ENCODE results near the gene MED27.
"Not testable (repeated sequence)": the region's sequence is repeated elsewhere in the genome, so short reads cannot be mapped to it uniquely, and the experiment has no call there.

The MED27 gene

DNA sequence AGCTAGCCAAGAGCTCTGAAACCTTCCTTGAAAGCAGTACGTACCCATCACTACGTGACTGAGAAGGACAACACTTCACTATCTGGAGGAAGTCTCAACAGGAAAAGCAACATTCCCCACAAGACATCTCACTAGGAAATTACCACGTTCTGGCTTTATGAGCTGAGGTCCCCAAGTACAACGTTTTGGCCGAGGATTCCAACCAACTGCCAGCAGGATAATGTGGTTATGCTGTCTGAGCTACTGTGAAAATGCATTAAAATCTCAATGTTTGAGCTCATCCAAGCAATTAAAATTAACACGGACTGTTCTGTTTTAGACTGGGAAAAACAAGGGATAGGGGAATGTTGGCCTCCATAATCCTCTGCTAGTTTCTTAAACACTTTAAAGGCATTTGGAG, 16.4 kb downstream of the MED27 start:
- no peak for DNase-seq (ENCODE audit: low read depth)
- TF ChIP-seq, protein P1, sequence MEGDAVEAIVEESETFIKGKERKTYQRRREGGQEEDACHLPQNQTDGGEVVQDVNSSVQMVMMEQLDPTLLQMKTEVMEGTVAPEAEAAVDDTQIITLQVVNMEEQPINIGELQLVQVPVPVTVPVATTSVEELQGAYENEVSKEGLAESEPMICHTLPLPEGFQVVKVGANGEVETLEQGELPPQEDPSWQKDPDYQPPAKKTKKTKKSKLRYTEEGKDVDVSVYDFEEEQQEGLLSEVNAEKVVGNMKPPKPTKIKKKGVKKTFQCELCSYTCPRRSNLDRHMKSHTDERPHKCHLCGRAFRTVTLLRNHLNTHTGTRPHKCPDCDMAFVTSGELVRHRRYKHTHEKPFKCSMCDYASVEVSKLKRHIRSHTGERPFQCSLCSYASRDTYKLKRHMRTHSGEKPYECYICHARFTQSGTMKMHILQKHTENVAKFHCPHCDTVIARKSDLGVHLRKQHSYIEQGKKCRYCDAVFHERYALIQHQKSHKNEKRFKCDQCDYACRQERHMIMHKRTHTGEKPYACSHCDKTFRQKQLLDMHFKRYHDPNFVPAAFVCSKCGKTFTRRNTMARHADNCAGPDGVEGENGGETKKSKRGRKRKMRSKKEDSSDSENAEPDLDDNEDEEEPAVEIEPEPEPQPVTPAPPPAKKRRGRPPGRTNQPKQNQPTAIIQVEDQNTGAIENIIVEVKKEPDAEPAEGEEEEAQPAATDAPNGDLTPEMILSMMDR (IDR thresholded peaks at IDR 0.05; ENCODE audit: low read depth, low read length) = no peak
- TF ChIP-seq POLR2A (IDR thresholded peaks at IDR 0.05; ENCODE audit: extremely low read depth, insufficient read length) (no peak), MYC (IDR thresholded peaks at IDR 0.05; ENCODE audit: low read depth, low read length) (no peak)
- H3K4me3 ChIP-seq (ENCODE audit: low read depth, low read length) = no peak overlapping the region

DNA sequence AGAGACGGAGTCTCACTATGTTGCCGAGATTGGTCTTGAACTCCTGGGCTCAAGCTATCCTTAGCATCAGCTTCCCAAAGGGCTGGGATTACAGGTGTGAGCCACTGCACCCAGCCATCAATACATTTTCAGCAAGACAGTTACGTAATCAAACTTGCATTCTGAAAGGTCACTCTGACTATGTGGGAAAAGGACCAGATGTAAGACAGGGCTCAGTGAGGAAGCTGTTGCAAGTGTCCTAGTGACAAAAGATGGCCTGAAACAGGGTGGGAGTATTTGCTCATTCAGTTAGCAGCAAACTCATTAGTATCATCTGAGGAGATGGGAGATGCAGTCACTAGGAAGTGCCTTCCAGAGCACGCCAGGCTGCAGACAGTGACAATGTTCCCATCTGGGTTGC, 16.9 kb downstream of the MED27 start:
- peak; percentile 13 for DNase-seq (ENCODE audit: low read depth)
- no peak overlapping the region for H3K4me3 ChIP-seq (ENCODE audit: low read depth, low read length)
- TF ChIP-seq, protein P1 (IDR thresholded peaks at IDR 0.05; ENCODE audit: low read depth, low read length) = no peak
- no peak for TF ChIP-seq MYC (IDR thresholded peaks at IDR 0.05; ENCODE audit: low read depth, low read length)
- TF ChIP-seq, protein P2, sequence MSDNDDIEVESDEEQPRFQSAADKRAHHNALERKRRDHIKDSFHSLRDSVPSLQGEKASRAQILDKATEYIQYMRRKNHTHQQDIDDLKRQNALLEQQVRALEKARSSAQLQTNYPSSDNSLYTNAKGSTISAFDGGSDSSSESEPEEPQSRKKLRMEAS (IDR thresholded peaks at IDR 0.05; ENCODE audit: low read depth, low read length) = no peak
- TF ChIP-seq POLR2A (IDR thresholded peaks at IDR 0.05; ENCODE audit: extremely low read depth, insufficient read length) = no peak

DNA sequence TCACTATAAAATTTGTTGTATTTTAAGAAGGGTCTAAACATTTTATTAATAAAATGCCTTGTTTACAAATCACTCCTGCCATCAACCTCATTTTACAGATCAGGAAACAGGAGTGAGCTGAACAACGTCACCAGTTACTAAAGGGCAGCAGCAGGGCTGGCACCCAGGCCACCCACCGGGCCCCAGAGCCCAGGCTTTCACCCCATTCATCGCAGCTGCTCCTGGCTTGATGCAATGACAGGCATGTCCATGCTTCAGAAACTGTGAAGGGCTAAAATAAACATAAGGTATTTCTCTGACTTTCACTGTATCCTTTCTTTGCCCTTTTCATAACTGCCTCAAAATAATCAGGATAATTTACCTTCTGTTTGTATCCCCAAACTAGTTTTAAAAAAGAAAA, 18.1 kb downstream of the MED27 start:
- no peak overlapping the region for H3K4me3 ChIP-seq (ENCODE audit: low read depth, low read length)
- DNase-seq (ENCODE audit: low read depth) = no peak
- TF ChIP-seq POLR2A (IDR thresholded peaks at IDR 0.05; ENCODE audit: extremely low read depth, insufficient read length) (no peak), MYC (IDR thresholded peaks at IDR 0.05; ENCODE audit: low read depth, low read length) (no peak)
- TF ChIP-seq, protein P1 (IDR thresholded peaks at IDR 0.05; ENCODE audit: low read depth, low read length) = no peak
- TF ChIP-seq, protein P2 (IDR thresholded peaks at IDR 0.05; ENCODE audit: low read depth, low read length) = no peak

GRCh38 chr9:132059361-132059760, 20.3 kb downstream of the MED27 start:
- no peak for TF ChIP-seq MYC (IDR thresholded peaks at IDR 0.05; ENCODE audit: low read depth, low read length)
- TF ChIP-seq POLR2A (IDR thresholded peaks at IDR 0.05; ENCODE audit: extremely low read depth, insufficient read length) = no peak
- TF ChIP-seq, protein P2 (IDR thresholded peaks at IDR 0.05; ENCODE audit: low read depth, low read length) = no peak
- H3K4me3 ChIP-seq (ENCODE audit: low read depth, low read length) = no peak overlapping the region
- no peak for DNase-seq (ENCODE audit: low read depth)

- not testable (repeated sequence) for H3K4me3 ChIP-seq (ENCODE audit: low read depth, low read length); DNase-seq (ENCODE audit: low read depth)
Measured at GRCh38 chr9:132058226-132058625, 21.4 kb downstream of the MED27 start.

DNA sequence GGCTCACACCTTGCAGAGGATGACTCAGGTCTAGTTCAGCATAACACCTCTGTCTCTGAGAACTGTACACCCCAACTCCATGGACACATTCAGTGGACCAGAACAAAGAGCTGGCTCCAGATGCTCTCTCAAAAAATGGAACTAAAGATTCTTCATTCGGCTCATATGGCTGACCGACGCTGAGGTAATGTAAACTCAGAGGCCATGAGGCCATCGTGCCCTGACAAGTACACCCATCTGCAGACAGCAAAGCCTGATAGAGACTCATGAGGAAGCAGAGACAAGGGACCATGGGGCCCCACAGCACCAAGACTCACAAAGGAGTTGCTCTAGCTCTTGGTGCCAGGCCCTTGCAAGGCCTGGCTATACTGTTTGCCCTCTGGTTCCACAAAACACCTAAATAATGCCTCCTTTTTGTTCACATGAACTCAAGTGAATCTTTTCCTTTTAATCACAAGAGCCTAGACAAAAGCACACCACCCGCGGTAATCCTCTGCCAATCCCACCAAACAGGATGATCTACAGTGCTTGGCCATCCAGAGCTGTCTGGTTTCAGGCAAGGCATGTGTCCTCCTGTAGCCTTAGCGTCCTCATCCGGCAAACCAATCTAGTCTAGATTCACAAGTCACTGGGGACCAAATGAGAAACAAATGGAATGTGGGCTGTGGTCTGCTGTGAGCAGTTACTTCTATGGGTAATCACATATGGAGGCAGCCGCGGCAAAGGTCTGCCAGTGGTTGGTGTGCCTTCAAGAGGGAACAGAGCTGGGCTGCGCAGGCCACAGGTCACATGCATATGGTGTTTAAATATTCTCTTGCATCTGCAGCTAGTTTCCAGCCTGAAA, 22.7 kb downstream of the MED27 start:
- no peak for TF ChIP-seq POLR2A (IDR thresholded peaks at IDR 0.05; ENCODE audit: extremely low read depth, insufficient read length)
- TF ChIP-seq, protein P2 (IDR thresholded peaks at IDR 0.05; ENCODE audit: low read depth, low read length) = no peak
- TF ChIP-seq MYC (IDR thresholded peaks at IDR 0.05; ENCODE audit: low read depth, low read length) = no peak
- TF ChIP-seq, protein P1 (IDR thresholded peaks at IDR 0.05; ENCODE audit: low read depth, low read length) = no peak
- H3K4me3 ChIP-seq (ENCODE audit: low read depth, low read length) = no peak overlapping the region
- peak; percentile 19 for DNase-seq (ENCODE audit: low read depth)

DNA sequence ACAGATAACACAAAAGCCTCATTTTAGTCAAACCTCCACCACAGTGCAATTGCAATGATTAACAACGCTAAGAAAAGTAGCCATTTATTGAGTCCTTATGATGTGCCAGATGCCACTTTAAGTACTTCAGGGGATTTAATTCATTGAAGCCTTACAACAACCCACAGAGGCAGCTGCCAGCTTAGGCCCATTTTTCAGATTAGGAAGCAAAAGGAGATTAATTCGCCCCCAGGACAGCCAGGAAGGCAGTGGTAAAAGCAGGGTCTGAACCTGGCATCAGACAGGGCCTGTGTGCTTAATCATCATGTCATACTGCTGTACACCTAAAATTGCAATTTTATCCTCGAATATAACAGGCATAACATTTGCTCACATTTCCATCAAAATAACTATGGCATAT, 23.9 kb downstream of the MED27 start:
- DNase-seq (ENCODE audit: low read depth) = no peak
- no peak overlapping the region for H3K4me3 ChIP-seq (ENCODE audit: low read depth, low read length)
- TF ChIP-seq MYC (IDR thresholded peaks at IDR 0.05; ENCODE audit: low read depth, low read length) (no peak), POLR2A (IDR thresholded peaks at IDR 0.05; ENCODE audit: extremely low read depth, insufficient read length) (no peak)
- TF ChIP-seq, protein P2 (IDR thresholded peaks at IDR 0.05; ENCODE audit: low read depth, low read length) = no peak
- TF ChIP-seq, protein P1 (IDR thresholded peaks at IDR 0.05; ENCODE audit: low read depth, low read length) = no peak
